ENCODE measurements around the gene STXBP1. TPM values are rescaled to one million over a fixed set of nuclear protein-coding genes. Genes with fewer than 3 reads are reported as not detected.

STXBP1 gene
- total RNA-seq, 1 donor from 2014 or later: 36.9 TPM

- peak overlapping the region; percentile 13 for H3K27ac ChIP-seq (replicated peaks)
- H3K4me1 ChIP-seq: peaks cover 23% of the 10 kb centered on the region
- no peak for TF ChIP-seq CTCF (IDR thresholded peaks at IDR 0.05; ENCODE audit: borderline replicate concordance)
- H3K4me3 ChIP-seq: no peak overlapping the region
- no peaks in the 10 kb centered on the region for H3K27me3 ChIP-seq (ENCODE audit: low read depth)
- intact Hi-C loops (cut with micrococcal nuclease): no loop called here
- H3K9me3 ChIP-seq (replicated peaks): no peaks in the 10 kb centered on the region
- H3K36me3 ChIP-seq: no peaks in the 10 kb centered on the region
- DNase-seq: no peak
Measured at GRCh38 chr9:127644146-127644827, 32.2 kb downstream of the STXBP1 start.

- intact Hi-C loops (cut with micrococcal nuclease): no loop called here
- no peak for DNase-seq
- peaks cover 23% of the 10 kb centered on the region for H3K4me1 ChIP-seq
- H3K27ac ChIP-seq (replicated peaks): peak overlapping the region; percentile 13
- no peak overlapping the region for H3K4me3 ChIP-seq
- H3K27me3 ChIP-seq (ENCODE audit: low read depth): no peaks in the 10 kb centered on the region
- H3K9me3 ChIP-seq (replicated peaks): no peaks in the 10 kb centered on the region
- no peak for TF ChIP-seq CTCF (IDR thresholded peaks at IDR 0.05; ENCODE audit: borderline replicate concordance)
- no peaks in the 10 kb centered on the region for H3K36me3 ChIP-seq
Measured at GRCh38 chr9:127644943-127645342, 32.9 kb downstream of the STXBP1 start.

GRCh38 chr9:127647451-127647850 lies 35.4 kb downstream of the STXBP1 start:
- Histone ChIP-seq H3K4me3 (no peak overlapping the region), H3K27me3 (ENCODE audit: low read depth) (no peaks in the 10 kb centered on the region), H3K9me3 (replicated peaks) (no peaks in the 10 kb centered on the region), H3K27ac (replicated peaks) (no peak overlapping the region), H3K4me1 (peaks cover 24% of the 10 kb centered on the region), H3K36me3 (peaks cover 9% of the 10 kb centered on the region)
- intact Hi-C loops (cut with micrococcal nuclease): no loop called here
- DNase-seq: no peak
- no peak for TF ChIP-seq CTCF (IDR thresholded peaks at IDR 0.05; ENCODE audit: borderline replicate concordance)

GRCh38 chr9:127650518-127650917 lies 38.4 kb downstream of the STXBP1 start:
- DNase-seq: no peak
- no peak for TF ChIP-seq CTCF (IDR thresholded peaks at IDR 0.05; ENCODE audit: borderline replicate concordance)
- peaks cover 27% of the 10 kb centered on the region for H3K36me3 ChIP-seq
- H3K4me1 ChIP-seq: peaks cover 16% of the 10 kb centered on the region
- no peak overlapping the region for H3K27ac ChIP-seq (replicated peaks)
- H3K4me3 ChIP-seq: no peak overlapping the region
- no peaks in the 10 kb centered on the region for H3K27me3 ChIP-seq (ENCODE audit: low read depth)
- H3K9me3 ChIP-seq (replicated peaks): no peaks in the 10 kb centered on the region
- intact Hi-C loops (cut with micrococcal nuclease): no loop called here

GRCh38 chr9:127651697-127652610 lies 39.9 kb downstream of the STXBP1 start:
- intact Hi-C loops (cut with micrococcal nuclease): no loop called here
- Histone ChIP-seq H3K27ac (replicated peaks) (peak overlapping the region; percentile 61), H3K9me3 (replicated peaks) (no peaks in the 10 kb centered on the region), H3K4me3 (no peak overlapping the region), H3K36me3 (peaks cover 28% of the 10 kb centered on the region), H3K27me3 (ENCODE audit: low read depth) (no peaks in the 10 kb centered on the region), H3K4me1 (peaks cover 16% of the 10 kb centered on the region)
- no peak for TF ChIP-seq CTCF (IDR thresholded peaks at IDR 0.05; ENCODE audit: borderline replicate concordance)
- no peak for DNase-seq
